Measurements from ENCODE around the gene FEN1.
A peak's percentile ranks its signal among the peaks of the same experiment; 100 is the strongest.

FEN1 gene

DNA sequence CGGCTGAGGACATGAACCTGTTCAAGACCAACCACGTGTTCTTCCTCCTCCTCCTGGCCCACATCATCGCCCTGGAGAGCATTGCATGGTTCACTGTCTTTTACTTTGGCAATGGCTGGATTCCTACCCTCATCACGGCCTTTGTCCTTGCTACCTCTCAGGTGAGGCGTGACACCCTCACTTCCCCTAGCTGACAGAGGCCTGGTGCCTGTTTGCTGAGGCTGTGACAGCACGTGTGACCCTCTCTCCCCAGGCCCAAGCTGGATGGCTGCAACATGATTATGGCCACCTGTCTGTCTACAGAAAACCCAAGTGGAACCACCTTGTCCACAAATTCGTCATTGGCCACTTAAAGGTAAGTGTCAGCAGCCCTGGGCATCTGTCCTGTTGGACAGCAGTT lies 47.7 kb downstream of the FEN1 start:
- H3K4me3 ChIP-seq (ENCODE audit: low read depth, low read length) = no peak overlapping the region
- peaks cover 67 to 74% of the 10 kb centered on the region in 2 experiments for H3K36me3 ChIP-seq (ENCODE audit: control insufficient read depth in 1 of 2, insufficient read depth in 2 of 2, low read length in 2 of 2)
- H3K4me1 ChIP-seq (ENCODE audit: control insufficient read depth in 1 of 2, insufficient read depth in 2 of 2, low read length in 2 of 2) = no peaks in the 10 kb centered on the region
- no peak overlapping the region for H2AFZ ChIP-seq (ENCODE audit: insufficient read depth, low read length, poor library complexity)
- no peak overlapping the region for H2BK12ac ChIP-seq (ENCODE audit: low read length)
- no peak overlapping the region for H2AK5ac ChIP-seq (ENCODE audit: low read length)
- no peak overlapping the region for H2BK120ac ChIP-seq (ENCODE audit: insufficient read depth, low read length, poor library complexity)
- H3K27ac ChIP-seq (ENCODE audit: low read depth, low read length) = no peak overlapping the region
- peaks cover 3% of the 10 kb centered on the region for H3K9me3 ChIP-seq (ENCODE audit: insufficient read depth, low read depth, low read length)
- no peak overlapping the region for H3K14ac ChIP-seq (ENCODE audit: low read length)
- H3K79me1 ChIP-seq (ENCODE audit: low read length) = no peaks in the 10 kb centered on the region
- no peak overlapping the region for H3K23ac ChIP-seq (ENCODE audit: low read length)
- H4K12ac ChIP-seq (ENCODE audit: low read depth, low read length) = no peak overlapping the region
- no peak overlapping the region for H3K9ac ChIP-seq (ENCODE audit: low read length)
- H3K27me3 ChIP-seq (ENCODE audit: insufficient read depth, low read length) = no peaks in the 10 kb centered on the region
- H2BK5ac ChIP-seq (ENCODE audit: low read depth, low read length, poor library complexity) = no peak overlapping the region
- no peak overlapping the region for H4K91ac ChIP-seq (ENCODE audit: low read depth, low read length)
- WGBS (ENCODE audit: extremely low coverage, insufficient coverage, insufficient read length) = no CpG with 5 or more reads among the region's 7 CpGs
- no peaks in the 10 kb centered on the region for H3K79me2 ChIP-seq (ENCODE audit: control insufficient read depth, insufficient read depth, low read length, poor library complexity)
- DNase-seq = no peak
- H3K4ac ChIP-seq (ENCODE audit: low read depth, low read length) = no peak overlapping the region
- H3K18ac ChIP-seq (ENCODE audit: low read length) = no peak overlapping the region
- no peak overlapping the region for H3K4me2 ChIP-seq (ENCODE audit: low read length)
- H4K8ac ChIP-seq (ENCODE audit: low read depth, low read length) = no peak overlapping the region

- H4K8ac ChIP-seq (ENCODE audit: low read depth, low read length) = no peak overlapping the region
- H2BK5ac ChIP-seq (ENCODE audit: low read depth, low read length, poor library complexity) = no peak overlapping the region
- H3K4me2 ChIP-seq (ENCODE audit: low read length) = no peak overlapping the region
- no peak overlapping the region for H3K4me3 ChIP-seq (ENCODE audit: low read depth, low read length)
- H3K14ac ChIP-seq (ENCODE audit: low read length) = no peak overlapping the region
- H3K27me3 ChIP-seq (ENCODE audit: insufficient read depth, low read length) = no peaks in the 10 kb centered on the region
- no peak overlapping the region for H3K23ac ChIP-seq (ENCODE audit: low read length)
- H4K91ac ChIP-seq (ENCODE audit: low read depth, low read length) = no peak overlapping the region
- peaks cover 3% of the 10 kb centered on the region for H3K9me3 ChIP-seq (ENCODE audit: insufficient read depth, low read depth, low read length)
- no CpG with 5 or more reads among the region's 12 CpGs for WGBS (ENCODE audit: extremely low coverage, insufficient coverage, insufficient read length)
- H2BK12ac ChIP-seq (ENCODE audit: low read length) = no peak overlapping the region
- no peak overlapping the region for H2AFZ ChIP-seq (ENCODE audit: insufficient read depth, low read length, poor library complexity)
- no peak overlapping the region for H3K4ac ChIP-seq (ENCODE audit: low read depth, low read length)
- no peak overlapping the region for H2AK5ac ChIP-seq (ENCODE audit: low read length)
- no peak for DNase-seq
- H3K9ac ChIP-seq (ENCODE audit: low read length) = no peak overlapping the region
- H2BK120ac ChIP-seq (ENCODE audit: insufficient read depth, low read length, poor library complexity) = no peak overlapping the region
- H3K79me1 ChIP-seq (ENCODE audit: low read length) = no peaks in the 10 kb centered on the region
- no peaks in the 10 kb centered on the region for H3K79me2 ChIP-seq (ENCODE audit: control insufficient read depth, insufficient read depth, low read length, poor library complexity)
- H3K4me1 ChIP-seq (ENCODE audit: control insufficient read depth in 1 of 2, insufficient read depth in 2 of 2, low read length in 2 of 2) = no peaks in the 10 kb centered on the region
- H4K12ac ChIP-seq (ENCODE audit: low read depth, low read length) = no peak overlapping the region
- H3K27ac ChIP-seq (ENCODE audit: low read depth, low read length) = no peak overlapping the region
- H3K18ac ChIP-seq (ENCODE audit: low read length) = no peak overlapping the region
- peaks cover 72 to 83% of the 10 kb centered on the region in 2 experiments for H3K36me3 ChIP-seq (ENCODE audit: control insufficient read depth in 1 of 2, insufficient read depth in 2 of 2, low read length in 2 of 2)
Measured at GRCh38 chr11:61841636-61842527, 49.2 kb downstream of the FEN1 start.

DNA sequence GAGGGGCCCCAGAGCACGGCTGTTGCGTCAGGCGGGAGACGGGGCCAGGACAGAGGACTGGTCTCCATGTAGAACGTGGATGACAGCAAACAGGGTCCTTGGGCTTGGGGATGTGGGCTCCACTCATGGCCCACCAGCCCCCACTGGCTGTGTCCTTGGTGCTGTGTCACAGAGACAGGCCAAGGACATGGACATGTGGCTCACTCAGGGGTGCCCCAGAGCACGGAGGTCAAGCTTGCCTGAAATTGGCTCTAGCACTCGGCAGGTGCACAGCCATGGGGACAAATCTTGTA lies 49.8 kb downstream of the FEN1 start:
- H3K9ac ChIP-seq (ENCODE audit: low read length) = no peak overlapping the region
- no peaks in the 10 kb centered on the region for H3K79me1 ChIP-seq (ENCODE audit: low read length)
- H2AFZ ChIP-seq (ENCODE audit: insufficient read depth, low read length, poor library complexity) = no peak overlapping the region
- no peak overlapping the region for H3K27ac ChIP-seq (ENCODE audit: low read depth, low read length)
- no peak overlapping the region for H2AK5ac ChIP-seq (ENCODE audit: low read length)
- DNase-seq = no peak
- no peak overlapping the region for H3K18ac ChIP-seq (ENCODE audit: low read length)
- H3K14ac ChIP-seq (ENCODE audit: low read length) = no peak overlapping the region
- H3K79me2 ChIP-seq (ENCODE audit: control insufficient read depth, insufficient read depth, low read length, poor library complexity) = no peaks in the 10 kb centered on the region
- H3K23ac ChIP-seq (ENCODE audit: low read length) = no peak overlapping the region
- no peak overlapping the region for H2BK120ac ChIP-seq (ENCODE audit: insufficient read depth, low read length, poor library complexity)
- no peak overlapping the region for H4K12ac ChIP-seq (ENCODE audit: low read depth, low read length)
- no peak overlapping the region for H3K4me2 ChIP-seq (ENCODE audit: low read length)
- H3K4me1 ChIP-seq (ENCODE audit: control insufficient read depth in 1 of 2, insufficient read depth in 2 of 2, low read length in 2 of 2) = no peaks in the 10 kb centered on the region
- no CpG with 5 or more reads among the region's 7 CpGs for WGBS (ENCODE audit: extremely low coverage, insufficient coverage, insufficient read length)
- H3K36me3 ChIP-seq (ENCODE audit: control insufficient read depth in 1 of 2, insufficient read depth in 2 of 2, low read length in 2 of 2) = peaks cover 70 to 83% of the 10 kb centered on the region in 2 experiments
- no peak overlapping the region for H4K8ac ChIP-seq (ENCODE audit: low read depth, low read length)
- H3K4ac ChIP-seq (ENCODE audit: low read depth, low read length) = no peak overlapping the region
- no peak overlapping the region for H2BK12ac ChIP-seq (ENCODE audit: low read length)
- no peaks in the 10 kb centered on the region for H3K27me3 ChIP-seq (ENCODE audit: insufficient read depth, low read length)
- H2BK5ac ChIP-seq (ENCODE audit: low read depth, low read length, poor library complexity) = no peak overlapping the region
- no peak overlapping the region for H3K4me3 ChIP-seq (ENCODE audit: low read depth, low read length)
- no peak overlapping the region for H4K91ac ChIP-seq (ENCODE audit: low read depth, low read length)
- H3K9me3 ChIP-seq (ENCODE audit: insufficient read depth, low read depth, low read length) = peaks cover 3% of the 10 kb centered on the region

- Histone ChIP-seq H2AK5ac (ENCODE audit: low read length) (no peak overlapping the region), H2BK12ac (ENCODE audit: low read length) (no peak overlapping the region), H3K4me1 (ENCODE audit: control insufficient read depth in 1 of 2, insufficient read depth in 2 of 2, low read length in 2 of 2) (no peaks in the 10 kb centered on the region), H2AFZ (ENCODE audit: insufficient read depth, low read length, poor library complexity) (no peak overlapping the region), H4K8ac (ENCODE audit: low read depth, low read length) (no peak overlapping the region), H3K79me1 (ENCODE audit: low read length) (no peaks in the 10 kb centered on the region), H3K14ac (ENCODE audit: low read length) (no peak overlapping the region), H4K12ac (ENCODE audit: low read depth, low read length) (no peak overlapping the region), H3K36me3 (ENCODE audit: control insufficient read depth in 1 of 2, insufficient read depth in 2 of 2, low read length in 2 of 2) (peaks cover 72 to 85% of the 10 kb centered on the region in 2 experiments), H3K4ac (ENCODE audit: low read depth, low read length) (no peak overlapping the region), H3K4me3 (ENCODE audit: low read depth, low read length) (no peak overlapping the region), H3K23ac (ENCODE audit: low read length) (no peak overlapping the region), H3K9me3 (ENCODE audit: insufficient read depth, low read depth, low read length) (peaks cover 3% of the 10 kb centered on the region), H3K18ac (ENCODE audit: low read length) (no peak overlapping the region), H3K27me3 (ENCODE audit: insufficient read depth, low read length) (no peaks in the 10 kb centered on the region), H2BK5ac (ENCODE audit: low read depth, low read length, poor library complexity) (no peak overlapping the region), H3K27ac (ENCODE audit: low read depth, low read length) (no peak overlapping the region), H2BK120ac (ENCODE audit: insufficient read depth, low read length, poor library complexity) (no peak overlapping the region), H3K9ac (ENCODE audit: low read length) (peak overlapping the region; percentile 4), H4K91ac (ENCODE audit: low read depth, low read length) (no peak overlapping the region), H3K4me2 (ENCODE audit: low read length) (no peak overlapping the region), H3K79me2 (ENCODE audit: control insufficient read depth, insufficient read depth, low read length, poor library complexity) (no peaks in the 10 kb centered on the region)
- no CpG with 5 or more reads among the region's 16 CpGs for WGBS (ENCODE audit: extremely low coverage, insufficient coverage, insufficient read length)
- no peak for DNase-seq
Measured at GRCh38 chr11:61844909-61845565, 52.3 kb downstream of the FEN1 start.
